T-helper 17 cell (primary cell): Measurements from ENCODE around the gene ZCWPW2. TPM values are rescaled to one million over a fixed set of nuclear protein-coding genes. Genes with fewer than 3 reads are reported as not detected.
A peak's percentile ranks its signal among the peaks of the same experiment; 100 is the strongest.

Experiments used
- ATAC-seq: fragments of 150-1000 bp; cut with Tn5 transposase; 2 replicates; pipeline ENCODE4 v1.10.0; 2021; ENCODE audit warnings: mild to moderate bottlenecking, moderate library complexity
- DNase-seq, 3 donors: peaks; one replicate each; pipeline versions ENCODE4 v3.0.0 to v3.0.0-alpha.2; 2020 to 2021
- H3K9me3 ChIP-seq: one replicate; pipeline ENCODE4 v1.7.0; 2013; ENCODE audit warnings: low read length, mild to moderate bottlenecking; ENCODE audit not compliant: control insufficient read depth, poor library complexity, severe bottlenecking
- H3K27ac Mint-ChIP-seq: one replicate; pipeline ENCODE4 v1.8.0; 2022; ENCODE audit warnings: mild to moderate bottlenecking, moderate library complexity, mixed read lengths
- H3K27me3 Mint-ChIP-seq: one replicate; pipeline ENCODE4 v1.8.0; 2022; ENCODE audit warnings: mixed read lengths
- H3K36me3 Mint-ChIP-seq: one replicate; pipeline ENCODE4 v1.8.0; 2022; ENCODE audit warnings: low read depth, mixed read lengths
- H3K4me1 Mint-ChIP-seq: one replicate; pipeline ENCODE4 v1.8.0; 2022; ENCODE audit warnings: mild to moderate bottlenecking, mixed read lengths
- H3K4me3 Mint-ChIP-seq: one replicate; pipeline ENCODE4 v1.8.0; 2022; ENCODE audit warnings: mild to moderate bottlenecking, moderate library complexity, mixed read lengths
- total RNA-seq, 4 donors: library from RNA in 2 of 4; stranded (reverse) in 2 of 4; gene quantifications; one replicate each; pipeline ENCODE4 v1.2.3 and lab custom pipeline; 2022 to 2026

The ZCWPW2 gene
- total RNA-seq, 2 donors from 2014 or later, result 0.30 TPM; not detected in 1

- Mint-ChIP-seq H3K27ac (no peak overlapping the region), H3K4me1 (peaks cover 3% of the 10 kb centered on the region), H3K27me3 (no peaks in the 10 kb centered on the region), H3K4me3 (no peak overlapping the region), H3K36me3 (peaks cover 3% of the 10 kb centered on the region)
- DNase-seq (no peak), ATAC-seq (no peak)
- no peaks in the 10 kb centered on the region for H3K9me3 ChIP-seq
These were observed 14.0 kb upstream of the ZCWPW2 start for GRCh38 chr3:28334552-28334951.

DNA sequence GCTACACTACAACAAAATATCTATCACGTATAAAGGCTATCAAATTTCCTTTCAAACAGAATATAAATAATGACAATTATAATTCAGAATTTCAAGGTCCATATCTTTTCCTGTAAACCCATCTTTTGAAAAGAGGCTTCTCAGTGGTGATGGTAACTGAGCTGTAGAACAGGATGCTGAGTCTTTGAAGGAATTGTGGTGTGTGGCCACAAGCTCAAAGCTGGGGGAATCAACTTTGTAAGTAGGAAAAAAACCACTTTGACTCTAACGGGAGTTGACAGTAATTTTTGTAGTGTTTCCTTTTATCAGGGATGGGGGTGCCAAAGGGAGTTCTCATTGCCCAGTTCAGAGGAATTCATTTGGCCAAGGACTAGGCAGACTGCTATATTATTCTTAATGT, 13.3 kb upstream of the ZCWPW2 start:
- ATAC-seq (no peak), DNase-seq (no peak)
- no peaks in the 10 kb centered on the region for H3K9me3 ChIP-seq
- H3K4me3 Mint-ChIP-seq, result no peak overlapping the region
- H3K4me1 Mint-ChIP-seq, result peaks cover 3% of the 10 kb centered on the region
- H3K27ac Mint-ChIP-seq, result peak overlapping the region; percentile 39
- H3K27me3 Mint-ChIP-seq, result no peaks in the 10 kb centered on the region
- H3K36me3 Mint-ChIP-seq, result peaks cover 3% of the 10 kb centered on the region

DNA sequence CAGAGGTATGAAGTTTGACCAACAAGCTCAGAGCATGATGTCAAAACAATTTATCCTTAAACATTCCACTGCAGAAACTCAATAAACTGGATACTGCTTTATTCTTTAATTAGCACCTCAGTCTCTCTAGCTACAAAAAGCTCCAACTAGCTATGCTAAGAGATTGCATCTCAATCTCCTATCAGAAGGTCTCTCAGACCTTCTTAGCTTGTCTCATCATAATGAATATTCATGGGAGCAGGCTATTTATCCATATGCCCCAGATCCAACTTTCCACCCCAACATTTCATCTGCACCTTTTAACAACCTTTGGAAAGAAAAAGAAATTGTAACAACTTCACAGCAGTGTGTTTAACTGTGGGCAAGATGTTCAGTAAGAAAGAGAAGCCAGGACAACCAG, 11.3 kb upstream of the ZCWPW2 start:
- DNase-seq, result no peak
- Mint-ChIP-seq H3K4me3 (no peak overlapping the region), H3K27ac (no peak overlapping the region), H3K36me3 (peaks cover 3% of the 10 kb centered on the region), H3K4me1 (peaks cover 10% of the 10 kb centered on the region), H3K27me3 (no peaks in the 10 kb centered on the region)
- ATAC-seq, result no peak
- no peaks in the 10 kb centered on the region for H3K9me3 ChIP-seq

GRCh38 chr3:28343144-28343543, 5.4 kb upstream of the ZCWPW2 start:
- H3K4me1 Mint-ChIP-seq, result peaks cover 42% of the 10 kb centered on the region
- no peaks in the 10 kb centered on the region for H3K27me3 Mint-ChIP-seq
- no peak for DNase-seq
- no peaks in the 10 kb centered on the region for H3K36me3 Mint-ChIP-seq
- H3K27ac Mint-ChIP-seq, result peak overlapping the region; percentile 21
- H3K4me3 Mint-ChIP-seq, result no peak overlapping the region
- no peaks in the 10 kb centered on the region for H3K9me3 ChIP-seq
- ATAC-seq, result no peak

GRCh38 chr3:28345690-28346089, 2.8 kb upstream of the ZCWPW2 start:
- DNase-seq, result no peak
- no peaks in the 10 kb centered on the region for H3K27me3 Mint-ChIP-seq
- no peaks in the 10 kb centered on the region for H3K9me3 ChIP-seq
- ATAC-seq, result no peak
- H3K27ac Mint-ChIP-seq, result no peak overlapping the region
- H3K4me1 Mint-ChIP-seq, result peaks cover 54% of the 10 kb centered on the region
- H3K4me3 Mint-ChIP-seq, result no peak overlapping the region
- H3K36me3 Mint-ChIP-seq, result no peaks in the 10 kb centered on the region

DNA sequence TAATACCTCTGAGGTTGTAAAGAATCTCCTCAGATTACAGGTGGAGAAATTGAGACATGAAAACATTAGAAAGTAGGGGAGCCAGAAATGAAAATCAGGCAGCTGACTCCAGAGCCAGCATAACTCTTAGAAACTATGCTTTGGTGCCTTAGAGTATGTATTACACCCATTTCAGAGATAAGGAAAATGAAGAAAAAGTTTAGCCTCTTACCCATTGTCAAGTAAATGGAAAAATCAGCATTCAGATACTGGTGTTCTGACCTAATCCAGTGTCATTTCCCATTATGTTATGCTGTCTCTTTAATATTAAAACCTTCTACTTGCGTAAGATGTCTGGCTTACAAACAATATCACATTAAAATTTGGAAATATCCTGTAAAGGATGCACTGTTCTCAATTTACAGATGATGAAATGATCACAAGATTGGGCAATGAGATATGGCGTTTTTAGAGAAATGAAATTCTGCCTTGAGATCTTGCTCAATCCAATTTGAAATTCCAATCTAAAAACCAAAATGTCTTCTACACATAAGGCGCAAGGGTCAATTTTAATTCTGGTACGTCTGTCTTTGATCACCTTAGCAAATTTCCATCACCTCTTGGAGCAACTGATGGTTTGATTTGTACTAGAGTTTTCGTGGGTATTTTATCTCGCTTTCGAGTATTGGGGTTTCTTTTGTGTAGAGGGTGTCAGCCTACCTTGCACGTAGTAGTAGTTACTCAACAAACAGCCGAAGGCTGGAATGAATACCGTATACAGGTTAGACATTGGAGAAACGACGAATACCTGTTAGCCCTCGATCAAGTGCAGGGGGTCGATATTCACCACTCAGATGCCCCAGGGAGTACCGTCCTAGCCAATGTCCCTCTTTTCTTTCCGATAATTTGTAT, 902 bp upstream of the ZCWPW2 start:
- H3K9me3 ChIP-seq, result no peaks in the 10 kb centered on the region
- H3K27me3 Mint-ChIP-seq, result no peaks in the 10 kb centered on the region
- peaks cover 43% of the 10 kb centered on the region for H3K4me1 Mint-ChIP-seq
- DNase-seq (no peak), ATAC-seq (no peak)
- H3K27ac Mint-ChIP-seq, result peak overlapping the region; percentile 97
- peaks cover 4% of the 10 kb centered on the region for H3K36me3 Mint-ChIP-seq
- H3K4me3 Mint-ChIP-seq, result peak overlapping the region; percentile 95

GRCh38 chr3:28348265-28348628, 274 bp upstream of the ZCWPW2 start:
- H3K27ac Mint-ChIP-seq, result peak overlapping the region; percentile 97
- H3K36me3 Mint-ChIP-seq, result peaks cover 4% of the 10 kb centered on the region
- peak overlapping the region; percentile 95 for H3K4me3 Mint-ChIP-seq
- DNase-seq, result no peak
- no peak for ATAC-seq
- H3K4me1 Mint-ChIP-seq, result peaks cover 40% of the 10 kb centered on the region
- no peaks in the 10 kb centered on the region for H3K27me3 Mint-ChIP-seq
- peaks cover under 1% of the 10 kb centered on the region for H3K9me3 ChIP-seq

- DNase-seq (no peak), ATAC-seq (no peak)
- peak overlapping the region; percentile 97 for H3K27ac Mint-ChIP-seq
- H3K9me3 ChIP-seq, result peaks cover 3% of the 10 kb centered on the region
- peak overlapping the region; percentile 95 for H3K4me3 Mint-ChIP-seq
- H3K4me1 Mint-ChIP-seq, result peaks cover 40% of the 10 kb centered on the region
- peaks cover 4% of the 10 kb centered on the region for H3K36me3 Mint-ChIP-seq
- H3K27me3 Mint-ChIP-seq, result no peaks in the 10 kb centered on the region
These were observed 1.0 kb downstream of the ZCWPW2 start for GRCh38 chr3:28349469-28350000.

GRCh38 chr3:28376424-28376823, 27.9 kb downstream of the ZCWPW2 start:
- DNase-seq (no peak), ATAC-seq (no peak)
- peaks cover 2% of the 10 kb centered on the region for H3K9me3 ChIP-seq
- Mint-ChIP-seq H3K4me3 (no peak overlapping the region), H3K27me3 (no peaks in the 10 kb centered on the region), H3K36me3 (no peaks in the 10 kb centered on the region), H3K4me1 (no peaks in the 10 kb centered on the region), H3K27ac (no peak overlapping the region)

DNA sequence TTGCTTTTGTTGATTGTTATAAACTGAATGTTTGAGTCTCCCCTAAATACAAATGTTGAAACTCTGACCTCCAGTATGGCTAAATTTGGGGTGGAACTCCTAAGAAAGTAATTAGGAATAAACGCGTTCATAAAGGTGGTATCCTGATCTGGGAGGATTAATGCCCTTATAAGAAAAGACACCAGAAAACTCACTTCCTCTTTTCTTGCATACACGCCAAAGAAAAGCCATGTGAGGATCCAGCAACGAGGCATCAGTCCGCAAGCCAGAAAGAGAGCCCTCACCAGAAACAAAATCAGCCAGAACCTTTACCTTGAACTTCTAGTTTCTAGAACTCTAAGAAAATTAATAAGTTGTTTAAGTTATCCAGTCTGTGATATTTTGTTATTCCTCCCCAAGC, 37.5 kb downstream of the ZCWPW2 start:
- no peaks in the 10 kb centered on the region for H3K9me3 ChIP-seq
- DNase-seq (no peak), ATAC-seq (no peak)
- H3K4me1 Mint-ChIP-seq, result no peaks in the 10 kb centered on the region
- no peaks in the 10 kb centered on the region for H3K27me3 Mint-ChIP-seq
- no peaks in the 10 kb centered on the region for H3K36me3 Mint-ChIP-seq
- no peak overlapping the region for H3K27ac Mint-ChIP-seq
- H3K4me3 Mint-ChIP-seq, result no peak overlapping the region

- no peak for ATAC-seq
- no peak overlapping the region for H3K4me3 Mint-ChIP-seq
- H3K36me3 Mint-ChIP-seq, result no peaks in the 10 kb centered on the region
- H3K27me3 Mint-ChIP-seq, result no peaks in the 10 kb centered on the region
- no peaks in the 10 kb centered on the region for H3K4me1 Mint-ChIP-seq
- H3K27ac Mint-ChIP-seq, result no peak overlapping the region
- no peak for DNase-seq
- H3K9me3 ChIP-seq, result no peaks in the 10 kb centered on the region
These were observed 40.5 kb downstream of the ZCWPW2 start for GRCh38 chr3:28388978-28389377.

DNA sequence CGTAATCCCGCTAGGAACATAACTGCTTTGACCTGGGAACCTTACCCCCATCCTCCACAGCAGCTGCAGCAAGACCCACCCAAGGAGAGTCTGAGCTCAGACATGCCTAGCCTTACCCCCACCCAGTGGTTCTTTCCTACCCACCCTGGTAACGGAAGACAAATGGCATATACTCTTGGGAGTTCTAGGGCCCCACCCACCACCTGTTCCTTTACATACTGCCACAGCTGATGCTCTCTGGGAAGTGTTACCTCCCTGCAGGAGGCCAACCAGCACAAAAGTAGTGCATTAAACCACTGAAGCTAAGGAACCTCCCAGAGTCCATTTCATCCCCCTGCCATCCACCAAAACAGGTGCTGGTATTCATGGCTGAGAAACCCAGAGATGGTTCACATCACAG, 50.7 kb downstream of the ZCWPW2 start:
- H3K4me3 Mint-ChIP-seq, result no peak overlapping the region
- peaks cover 7% of the 10 kb centered on the region for H3K9me3 ChIP-seq
- H3K36me3 Mint-ChIP-seq, result no peaks in the 10 kb centered on the region
- no peak for DNase-seq
- no peak for ATAC-seq
- no peaks in the 10 kb centered on the region for H3K27me3 Mint-ChIP-seq
- no peak overlapping the region for H3K27ac Mint-ChIP-seq
- H3K4me1 Mint-ChIP-seq, result no peaks in the 10 kb centered on the region

DNA sequence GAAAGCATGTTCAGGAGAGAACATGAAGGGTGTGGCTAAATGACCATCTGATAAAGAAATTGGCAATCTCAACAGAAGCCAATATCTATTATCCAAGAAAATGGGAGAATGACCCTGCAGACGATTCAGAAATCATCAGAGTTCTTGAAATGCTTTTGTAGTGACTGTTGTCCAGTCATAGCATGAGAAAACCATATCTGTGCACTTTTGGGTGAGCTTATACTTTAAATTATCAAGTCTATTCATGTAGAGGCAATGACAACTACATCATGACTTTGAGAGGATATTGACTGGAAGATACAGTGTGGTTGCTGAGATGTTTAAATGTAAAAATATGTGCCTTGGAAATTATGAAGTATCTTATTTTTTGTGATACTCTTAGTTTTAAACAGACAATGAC, 57.7 kb downstream of the ZCWPW2 start:
- DNase-seq (no peak), ATAC-seq (no peak)
- H3K4me1 Mint-ChIP-seq, result no peaks in the 10 kb centered on the region
- peaks cover 3% of the 10 kb centered on the region for H3K9me3 ChIP-seq
- no peaks in the 10 kb centered on the region for H3K27me3 Mint-ChIP-seq
- H3K36me3 Mint-ChIP-seq, result no peaks in the 10 kb centered on the region
- no peak overlapping the region for H3K4me3 Mint-ChIP-seq
- H3K27ac Mint-ChIP-seq, result no peak overlapping the region

- H3K36me3 Mint-ChIP-seq, result no peaks in the 10 kb centered on the region
- DNase-seq, result no peak
- H3K27ac Mint-ChIP-seq, result no peak overlapping the region
- H3K27me3 Mint-ChIP-seq, result no peaks in the 10 kb centered on the region
- no peak overlapping the region for H3K4me3 Mint-ChIP-seq
- no peak for ATAC-seq
- no peaks in the 10 kb centered on the region for H3K4me1 Mint-ChIP-seq
- no peaks in the 10 kb centered on the region for H3K9me3 ChIP-seq
These were observed 100.9 kb downstream of the ZCWPW2 start for GRCh38 chr3:28449398-28449797.
